MM.1S (cell line): ENCODE results near the gene SUMO2.

Source experiments
- CTCF ChIP-seq: fragments of 300-600 bp; sonication (generic); IDR thresholded peaks from 2 replicates; pipeline ENCODE4 v1.5.1; 2016; ENCODE audit warnings: antibody characterized with exemption, low read length, mixed read lengths
- EZH2 ChIP-seq: fragments of 300-600 bp; sonication (generic); optimal IDR thresholded peaks from 2 replicates; pipeline ENCODE3; 2017; ENCODE audit warnings: low read depth, mild to moderate bottlenecking, antibody characterized with exemption, low read length, mixed read lengths
- EZH2phosphoT487 ChIP-seq: fragments of 300-600 bp; sonication (generic); IDR thresholded peaks from 2 replicates; pipeline ENCODE4 v1.6.1; 2018; ENCODE audit warnings: antibody characterized with exemption, low read length

- no peak for TF ChIP-seq CTCF
- TF ChIP-seq EZH2 = no peak
- TF ChIP-seq EZH2phosphoT487 = no peak
These were observed 44.2 kb downstream of the SUMO2 start for GRCh38 chr17:75138519-75138918.
